GM20000 (cell line): ENCODE results near the gene RBM28.

Experiments
- DNase-seq: peaks from one replicate; pipeline ENCODE4 v3.0.0; 2012; ENCODE audit warnings: low spot score
- TF ChIP-seq, protein P1 (sequence below): IDR thresholded peaks from 2 replicates; pipeline ENCODE4 v1.5.1; 2012; ENCODE audit warnings: mild to moderate bottlenecking, control low read depth; ENCODE audit errors: extremely low read depth, missing control alignments

RBM28 gene

DNA sequence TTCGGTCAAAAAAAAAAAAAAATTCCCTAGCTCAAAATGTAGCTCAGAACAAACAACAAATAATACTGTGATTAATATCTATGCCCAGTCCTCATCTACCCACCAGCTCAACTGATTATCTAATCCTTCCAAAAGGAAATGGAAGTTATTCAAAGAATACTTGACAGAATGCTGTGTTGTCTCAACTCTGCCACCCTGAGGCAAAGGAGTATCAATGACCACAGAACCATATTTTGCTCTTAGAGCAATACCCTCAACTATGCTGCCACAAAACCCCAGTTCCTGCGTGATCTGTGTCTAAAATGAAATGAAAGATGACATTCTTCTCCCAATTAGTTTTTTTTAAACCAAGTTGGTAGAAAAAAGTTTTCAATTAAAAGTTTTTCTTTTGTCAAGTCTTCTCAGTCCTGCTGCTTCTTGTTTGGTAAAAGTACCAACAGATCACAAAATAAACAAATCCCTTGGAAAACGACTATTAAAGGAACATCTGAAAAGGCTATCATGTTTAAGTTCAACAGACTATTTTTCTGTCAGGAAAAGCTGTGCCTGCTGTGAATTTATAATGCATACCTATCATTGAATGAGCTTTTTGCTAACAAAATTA, 21.6 kb downstream of the RBM28 start:
- TF ChIP-seq, protein P1, sequence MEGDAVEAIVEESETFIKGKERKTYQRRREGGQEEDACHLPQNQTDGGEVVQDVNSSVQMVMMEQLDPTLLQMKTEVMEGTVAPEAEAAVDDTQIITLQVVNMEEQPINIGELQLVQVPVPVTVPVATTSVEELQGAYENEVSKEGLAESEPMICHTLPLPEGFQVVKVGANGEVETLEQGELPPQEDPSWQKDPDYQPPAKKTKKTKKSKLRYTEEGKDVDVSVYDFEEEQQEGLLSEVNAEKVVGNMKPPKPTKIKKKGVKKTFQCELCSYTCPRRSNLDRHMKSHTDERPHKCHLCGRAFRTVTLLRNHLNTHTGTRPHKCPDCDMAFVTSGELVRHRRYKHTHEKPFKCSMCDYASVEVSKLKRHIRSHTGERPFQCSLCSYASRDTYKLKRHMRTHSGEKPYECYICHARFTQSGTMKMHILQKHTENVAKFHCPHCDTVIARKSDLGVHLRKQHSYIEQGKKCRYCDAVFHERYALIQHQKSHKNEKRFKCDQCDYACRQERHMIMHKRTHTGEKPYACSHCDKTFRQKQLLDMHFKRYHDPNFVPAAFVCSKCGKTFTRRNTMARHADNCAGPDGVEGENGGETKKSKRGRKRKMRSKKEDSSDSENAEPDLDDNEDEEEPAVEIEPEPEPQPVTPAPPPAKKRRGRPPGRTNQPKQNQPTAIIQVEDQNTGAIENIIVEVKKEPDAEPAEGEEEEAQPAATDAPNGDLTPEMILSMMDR = no peak
- DNase-seq = no peak

DNA sequence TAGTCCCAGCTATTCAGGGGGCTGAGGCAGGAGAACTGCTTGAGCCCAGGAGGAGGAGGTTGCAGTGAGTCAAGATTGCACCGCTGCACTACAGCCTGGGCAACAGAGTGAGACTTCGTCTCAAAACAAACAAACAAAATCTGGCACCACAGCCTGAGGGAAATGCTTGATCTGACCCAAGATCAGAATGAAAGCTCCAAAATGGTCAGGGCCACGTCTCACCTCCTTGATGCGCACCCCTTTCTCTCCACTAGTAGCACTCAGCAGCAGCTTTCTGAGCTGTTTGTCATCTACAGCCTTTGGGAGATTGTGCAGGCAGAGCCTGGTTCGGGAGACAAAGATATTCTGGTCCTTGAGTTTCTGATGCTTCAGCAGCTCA, 22.7 kb downstream of the RBM28 start:
- TF ChIP-seq, protein P1 = no peak
- no peak for DNase-seq

DNA sequence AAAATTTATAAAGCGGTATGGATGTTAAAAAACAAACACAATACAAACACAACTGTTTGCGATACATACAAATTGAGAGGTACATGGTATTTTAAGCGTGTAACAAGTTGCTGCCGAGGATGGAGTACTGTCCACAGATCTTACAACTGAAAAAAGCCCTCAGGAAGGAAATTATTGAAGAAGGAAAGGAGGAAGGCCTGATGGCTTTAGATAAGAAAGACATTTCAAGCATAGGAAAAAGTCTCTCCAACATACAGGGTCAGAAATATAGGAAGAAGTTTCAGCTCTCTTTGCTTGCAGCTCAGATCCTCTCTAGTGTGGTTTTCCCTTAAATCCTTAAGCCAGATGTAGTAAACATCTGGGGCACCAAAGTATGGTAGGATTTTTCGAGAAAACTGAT, 25.0 kb downstream of the RBM28 start:
- TF ChIP-seq, protein P1 = no peak
- no peak for DNase-seq

DNA sequence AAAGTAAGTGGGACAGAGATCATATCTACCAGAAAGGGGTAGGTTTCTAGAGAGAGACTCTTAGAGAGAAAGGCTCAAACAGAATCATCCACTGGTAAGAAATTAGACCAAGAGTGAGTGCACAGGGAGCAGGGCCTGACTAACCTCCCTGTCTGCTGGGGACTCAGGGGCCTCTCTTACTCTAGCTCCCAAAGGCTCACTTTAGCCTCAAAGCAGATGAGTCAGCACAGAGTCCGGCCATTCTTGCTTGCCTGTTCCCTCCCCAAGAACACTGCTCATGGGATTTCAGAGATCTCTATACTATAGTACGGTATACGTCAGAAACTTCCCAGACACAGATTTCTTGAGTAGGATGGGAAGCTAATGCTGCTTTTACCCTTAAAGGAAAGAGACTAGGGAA, 32.7 kb downstream of the RBM28 start:
- DNase-seq = no peak
- TF ChIP-seq, protein P1 = no peak

DNA sequence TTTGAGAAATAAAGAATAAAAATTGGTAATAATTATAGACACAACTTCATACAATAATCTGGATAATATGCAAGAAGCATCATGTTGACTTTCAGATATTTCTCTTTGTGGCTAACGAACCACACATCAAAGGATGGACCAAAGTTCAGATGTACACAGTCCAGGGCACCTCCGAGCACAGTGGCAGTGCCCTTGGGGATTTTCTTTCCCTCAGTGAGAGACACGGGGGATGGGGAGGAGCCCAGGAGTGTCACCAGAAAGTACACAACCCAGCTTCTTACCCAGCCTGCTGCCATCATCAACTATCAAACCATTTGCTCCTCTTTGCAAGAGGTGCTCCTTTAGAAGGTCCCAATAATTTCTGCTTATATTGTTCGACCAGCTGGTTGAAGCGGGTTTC, 33.2 kb downstream of the RBM28 start:
- TF ChIP-seq, protein P1 = no peak
- no peak for DNase-seq

DNA sequence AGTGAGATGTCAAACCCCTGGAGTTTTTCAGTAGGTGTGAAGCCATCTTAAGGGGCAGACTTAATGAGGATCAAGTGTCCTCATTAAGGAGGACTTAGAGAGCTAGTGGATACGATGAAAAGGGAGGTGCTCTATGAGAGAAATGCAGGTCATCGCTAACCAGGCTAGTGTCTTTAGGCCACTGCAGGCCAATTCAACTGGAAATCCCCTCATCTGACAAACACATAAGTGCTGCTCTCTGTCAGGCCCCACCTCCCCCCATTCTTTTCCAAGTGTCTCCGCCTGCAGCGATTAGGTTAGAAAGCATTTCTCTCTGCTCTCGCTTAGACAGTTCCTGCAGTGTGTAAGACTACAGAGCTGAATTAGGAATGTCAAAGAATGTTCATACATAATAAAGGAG, 33.7 kb downstream of the RBM28 start:
- TF ChIP-seq, protein P1 = no peak
- DNase-seq = no peak

DNA sequence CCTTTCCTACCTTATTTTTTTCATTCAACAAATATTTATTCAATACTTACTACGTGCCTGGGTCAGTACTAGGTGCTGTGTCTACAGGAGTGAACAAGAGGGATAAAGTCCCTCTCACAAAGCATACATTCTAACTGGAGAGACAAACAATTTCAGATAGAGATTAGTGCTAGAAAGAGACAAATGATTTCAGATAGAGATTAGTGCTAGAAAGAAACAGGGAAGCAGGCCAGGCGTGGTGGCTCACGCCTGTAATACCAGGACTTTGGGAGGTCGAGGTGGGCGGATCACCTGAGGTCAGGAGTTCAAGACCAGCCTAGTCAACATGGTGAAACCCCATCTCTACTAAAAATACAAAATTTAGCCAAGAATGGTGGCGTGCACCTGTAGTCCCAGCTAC, 34.6 kb downstream of the RBM28 start:
- TF ChIP-seq, protein P1 = no peak
- DNase-seq = no peak
